Retinal pigment epithelial cell (primary cell): ENCODE results near the gene DYNLT1.

Source experiments
- DNase-seq: peaks from one replicate; pipeline ENCODE4 v3.0.0-alpha.2; 2010; ENCODE audit warnings: low read depth
- H3K4me3 ChIP-seq: 2 replicates; pipeline ENCODE4 v1.5.1; 2011; ENCODE audit warnings: mild to moderate bottlenecking, low read length, control low read depth, moderate library complexity
- CTCF ChIP-seq: conservative IDR thresholded peaks from 2 replicates; pipeline ENCODE4 v1.5.1; 2011; ENCODE audit warnings: low read depth, low read length, control low read depth, inconsistent platforms

The DYNLT1 gene

GRCh38 chr6:158625881-158626305, 18.6 kb downstream of the DYNLT1 start:
- H3K4me3 ChIP-seq: no peak overlapping the region
- no peak for DNase-seq
- TF ChIP-seq CTCF: no peak

- no peak overlapping the region for H3K4me3 ChIP-seq
- DNase-seq: no peak
- TF ChIP-seq CTCF: no peak
Measured at GRCh38 chr6:158624684-158625682, 19.6 kb downstream of the DYNLT1 start.

GRCh38 chr6:158622545-158623190, 21.9 kb downstream of the DYNLT1 start:
- DNase-seq: no peak

GRCh38 chr6:158621694-158622544, 22.6 kb downstream of the DYNLT1 start:
- no peak for TF ChIP-seq CTCF
- no peak overlapping the region for H3K4me3 ChIP-seq
- no peak for DNase-seq

More at GRCh38 chr6:158622545-158623190, 21.9 kb downstream of the DYNLT1 start:
- TF ChIP-seq CTCF: no peak
- no peak overlapping the region for H3K4me3 ChIP-seq

GRCh38 chr6:158620963-158621693, 23.4 kb downstream of the DYNLT1 start:
- no peak overlapping the region for H3K4me3 ChIP-seq
- no peak for DNase-seq
- TF ChIP-seq CTCF: no peak
